ENCODE measurements around the gene CHRND. TPM values are rescaled to one million over a fixed set of nuclear protein-coding genes. Genes with fewer than 3 reads are reported as not detected.

CHRND gene
- total and polyA plus RNA-seq, 4 donors: not detected

DNA sequence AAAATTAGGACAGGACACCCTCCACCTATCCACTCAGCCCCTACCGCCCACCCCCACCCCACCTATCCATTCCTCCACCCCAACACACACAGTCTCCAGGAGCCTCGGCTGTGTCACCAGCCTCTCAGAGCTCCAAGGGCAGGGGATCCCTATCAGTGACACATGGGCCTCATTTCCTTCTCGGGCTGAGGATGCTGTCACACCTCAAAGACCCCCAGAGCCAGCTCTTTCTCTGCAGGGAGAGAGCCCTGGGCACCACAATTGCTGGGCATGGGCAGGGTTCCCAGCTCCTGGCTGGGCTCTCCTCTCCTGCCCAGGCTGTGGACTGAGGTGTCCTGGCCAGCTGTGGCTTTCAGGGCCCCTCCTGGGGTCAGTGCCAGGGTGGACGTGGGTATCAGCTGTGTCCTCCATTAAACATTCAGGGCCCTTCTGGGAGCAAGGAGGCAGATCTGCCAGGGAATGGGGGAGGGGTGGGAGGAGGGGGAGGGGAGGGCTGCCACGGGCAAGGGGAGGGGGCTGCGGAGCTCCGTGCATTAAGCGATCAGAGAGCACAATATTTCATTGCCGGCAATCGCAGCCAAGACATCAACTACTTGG, 24.1 kb upstream of the CHRND start:
- no peaks in the 10 kb centered on the region for H3K27me3 ChIP-seq (ENCODE audit: control insufficient read depth in 1 of 2, insufficient read depth in 2 of 2, low read length in 1 of 2)
- H3K9me3 ChIP-seq (ENCODE audit: control insufficient read depth, low read length): no peaks in the 10 kb centered on the region
- no peak overlapping the region for H3K27ac ChIP-seq (ENCODE audit: low read depth in 1 of 2, low read length in 2 of 2)
- no peaks in the 10 kb centered on the region for H3K36me3 ChIP-seq (ENCODE audit: control insufficient read depth in 1 of 2, insufficient read depth in 2 of 2, low read length in 1 of 2)
- no peak overlapping the region for H3K4me3 ChIP-seq (ENCODE audit: low read length in 2 of 2)
- H3K4me1 ChIP-seq (ENCODE audit: control insufficient read depth in 1 of 2, insufficient read depth in 2 of 2, low read length in 2 of 2): no peaks in the 10 kb centered on the region
- DNase-seq (no peak), ATAC-seq (ENCODE audit: low FRiP score) (no peak)
- intact Hi-C loops (cut with DNase I): no loop called here
- WGBS, 2 donors: 37 to 50% methylated on average over 10 of the region's 10 CpGs

DNA sequence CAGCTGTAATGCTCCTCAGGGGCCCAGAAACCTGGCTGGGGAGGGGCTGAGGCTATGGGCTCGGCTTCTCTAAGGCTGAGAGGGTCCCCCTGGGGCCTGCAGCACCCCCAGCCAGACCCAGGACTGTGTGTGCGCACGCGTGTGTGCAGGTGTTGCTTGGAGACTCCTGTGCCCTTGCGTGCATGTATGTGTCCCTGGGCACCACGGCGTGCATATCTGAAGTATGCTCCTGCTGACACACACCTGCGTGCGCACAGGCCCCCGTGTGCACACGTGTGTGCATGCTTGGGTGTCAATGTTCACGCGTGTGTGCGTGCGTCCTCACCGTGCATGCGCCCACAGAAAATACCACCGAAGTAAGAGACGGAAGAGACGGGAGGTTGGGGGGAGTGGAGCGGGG, 23.4 kb upstream of the CHRND start:
- no peak overlapping the region for H3K27ac ChIP-seq (ENCODE audit: low read depth in 1 of 2, low read length in 2 of 2)
- no peaks in the 10 kb centered on the region for H3K4me1 ChIP-seq (ENCODE audit: control insufficient read depth in 1 of 2, insufficient read depth in 2 of 2, low read length in 2 of 2)
- DNase-seq (no peak), ATAC-seq (ENCODE audit: low FRiP score) (no peak)
- H3K36me3 ChIP-seq (ENCODE audit: control insufficient read depth in 1 of 2, insufficient read depth in 2 of 2, low read length in 1 of 2): no peaks in the 10 kb centered on the region
- no peaks in the 10 kb centered on the region for H3K9me3 ChIP-seq (ENCODE audit: control insufficient read depth, low read length)
- no peaks in the 10 kb centered on the region for H3K27me3 ChIP-seq (ENCODE audit: control insufficient read depth in 1 of 2, insufficient read depth in 2 of 2, low read length in 1 of 2)
- H3K4me3 ChIP-seq (ENCODE audit: low read length in 2 of 2): no peak overlapping the region
- intact Hi-C loops (cut with DNase I): no loop called here
- 14 to 15% methylated on average over 18 to 21 of the region's 21 CpGs for WGBS, 2 donors

DNA sequence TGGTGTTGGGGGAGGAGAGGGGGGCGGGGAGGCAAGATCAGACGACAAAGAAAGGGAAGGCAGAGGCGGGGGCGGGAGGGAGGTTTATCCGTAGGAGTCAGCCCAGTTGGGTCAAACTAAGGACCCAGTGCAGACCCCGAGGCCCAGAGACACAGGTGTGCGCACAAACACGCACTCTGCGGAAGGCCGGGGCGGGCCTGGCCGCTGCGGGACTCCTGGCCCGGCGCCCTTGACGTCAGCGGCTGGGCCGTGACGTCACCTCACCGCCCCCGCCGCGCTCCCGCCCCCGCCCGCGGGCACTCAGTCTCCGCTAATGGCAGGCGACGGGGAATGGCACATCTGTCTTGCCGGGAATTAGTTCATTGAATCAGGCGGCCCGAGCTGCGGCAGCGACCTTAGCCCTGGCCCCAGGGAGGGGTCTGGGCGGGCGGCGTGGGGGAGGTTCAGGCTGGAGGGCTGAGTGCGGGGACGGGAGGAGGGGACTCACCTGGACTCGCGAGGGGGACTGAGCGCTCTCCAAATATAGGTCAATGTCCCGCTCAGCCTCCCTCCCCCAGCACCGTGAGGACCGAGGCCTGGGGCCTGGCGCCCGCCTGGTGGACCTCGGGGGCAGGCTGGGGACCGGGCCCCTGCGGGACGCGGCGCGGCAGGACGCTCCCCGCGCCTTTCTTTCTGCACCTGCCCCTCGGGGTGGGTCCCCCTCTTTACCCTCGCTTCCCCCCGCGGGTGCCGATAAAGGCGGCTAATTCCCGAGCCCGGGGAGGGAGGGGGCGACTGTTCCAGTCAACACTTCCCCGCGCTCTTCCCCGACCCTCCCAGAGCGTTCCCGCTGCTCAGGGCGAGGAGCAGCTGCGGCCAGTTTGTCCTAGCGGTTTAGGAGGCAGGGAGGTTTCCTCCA, 22.8 kb upstream of the CHRND start:
- Histone ChIP-seq H3K36me3 (ENCODE audit: control insufficient read depth in 1 of 2, insufficient read depth in 2 of 2, low read length in 1 of 2) (no peaks in the 10 kb centered on the region), H3K27me3 (ENCODE audit: control insufficient read depth in 1 of 2, insufficient read depth in 2 of 2, low read length in 1 of 2) (no peaks in the 10 kb centered on the region), H3K4me1 (ENCODE audit: control insufficient read depth in 1 of 2, insufficient read depth in 2 of 2, low read length in 2 of 2) (no peaks in the 10 kb centered on the region), H3K27ac (ENCODE audit: low read depth in 1 of 2, low read length in 2 of 2) (no peak overlapping the region), H3K4me3 (ENCODE audit: low read length in 2 of 2) (peak overlapping the region; percentile 6 to 39), H3K9me3 (ENCODE audit: control insufficient read depth, low read length) (no peaks in the 10 kb centered on the region)
- DNase-seq (no peak), ATAC-seq (ENCODE audit: low FRiP score) (peak; percentile 5)
- intact Hi-C loops (cut with DNase I): no loop called here
- 1% methylated on average over 58 to 75 of the region's 75 CpGs for WGBS, 2 donors

DNA sequence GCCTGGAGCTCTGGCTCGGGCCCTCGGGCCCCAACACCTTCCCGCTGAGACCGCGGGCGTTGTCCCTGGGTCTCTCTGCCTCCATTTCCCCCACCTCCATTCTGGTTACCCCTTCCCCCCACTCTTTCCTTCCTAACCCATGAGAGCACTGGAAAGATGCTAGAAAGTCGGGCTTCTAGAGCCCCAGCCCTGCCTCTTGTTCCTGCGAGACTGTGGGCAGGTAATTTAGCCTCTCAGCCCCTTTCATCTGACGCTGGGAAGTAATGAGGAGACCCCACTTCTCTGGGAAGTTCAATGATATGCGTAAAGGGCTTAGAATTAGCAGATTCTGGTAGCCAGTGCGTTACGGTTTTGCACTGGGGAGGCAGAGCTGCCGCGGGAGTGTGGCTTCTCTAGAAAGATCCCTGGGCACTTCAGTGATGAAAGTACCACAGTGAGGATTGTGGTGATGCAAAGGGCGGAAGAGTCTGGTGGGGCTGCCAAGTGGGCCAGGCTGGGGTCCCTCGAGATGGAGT, 22.1 kb upstream of the CHRND start:
- Histone ChIP-seq H3K4me3 (ENCODE audit: low read length in 2 of 2) (no peak overlapping the region), H3K27ac (ENCODE audit: low read depth in 1 of 2, low read length in 2 of 2) (no peak overlapping the region), H3K9me3 (ENCODE audit: control insufficient read depth, low read length) (no peaks in the 10 kb centered on the region), H3K36me3 (ENCODE audit: control insufficient read depth in 1 of 2, insufficient read depth in 2 of 2, low read length in 1 of 2) (no peaks in the 10 kb centered on the region), H3K4me1 (ENCODE audit: control insufficient read depth in 1 of 2, insufficient read depth in 2 of 2, low read length in 2 of 2) (no peaks in the 10 kb centered on the region), H3K27me3 (ENCODE audit: control insufficient read depth in 1 of 2, insufficient read depth in 2 of 2, low read length in 1 of 2) (no peaks in the 10 kb centered on the region)
- WGBS, 2 donors: 28 to 32% methylated on average over 16 of the region's 16 CpGs
- ATAC-seq (ENCODE audit: low FRiP score) (no peak), DNase-seq (no peak)
- intact Hi-C loops (cut with DNase I): no loop called here

DNA sequence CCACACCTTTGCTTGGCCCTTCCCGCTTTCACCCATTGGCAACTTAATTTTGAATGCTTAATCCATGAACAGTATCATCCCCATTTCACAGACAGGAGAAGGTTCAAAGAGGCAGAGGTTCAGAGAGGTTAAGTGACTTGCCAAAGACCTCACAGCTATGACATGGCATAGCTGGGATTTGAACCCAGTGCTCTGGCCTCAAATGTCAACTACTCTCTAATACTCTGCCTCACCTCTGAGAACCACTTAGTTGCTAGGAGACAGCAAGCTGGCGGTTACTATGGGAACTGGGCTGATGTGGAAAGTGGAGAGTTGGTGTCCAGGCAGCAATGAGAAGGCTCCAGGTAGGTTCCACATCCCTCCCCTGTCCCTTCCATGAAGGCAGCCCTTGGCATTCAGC, 21.5 kb upstream of the CHRND start:
- no peak overlapping the region for H3K4me3 ChIP-seq (ENCODE audit: low read length in 2 of 2)

DNA sequence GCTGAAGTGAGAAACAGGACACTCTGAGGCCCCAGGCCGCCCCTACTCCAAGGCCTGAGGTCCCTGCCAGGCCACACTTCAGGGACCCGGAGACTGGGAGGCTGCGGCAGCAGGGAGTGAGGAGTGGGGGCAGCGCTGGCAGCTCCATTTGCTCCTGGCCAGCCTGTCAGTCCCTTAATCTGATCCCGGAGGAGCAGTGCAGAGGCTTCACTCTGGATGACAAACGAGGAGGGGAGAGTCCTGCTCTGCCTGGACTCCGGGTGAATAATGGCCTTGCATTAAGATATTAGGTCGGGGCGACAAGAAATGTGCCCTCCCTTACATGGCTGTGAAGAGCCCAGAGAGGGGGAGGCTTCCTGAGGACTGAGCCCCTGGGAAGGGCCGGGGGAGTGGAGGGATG, 20.1 kb upstream of the CHRND start:
- H3K27me3 ChIP-seq (ENCODE audit: control insufficient read depth in 1 of 2, insufficient read depth in 2 of 2, low read length in 1 of 2): no peaks in the 10 kb centered on the region
- no peak for DNase-seq
- WGBS, 2 donors: 64 to 71% methylated on average over 10 of the region's 10 CpGs
- ATAC-seq (ENCODE audit: low FRiP score): no peak
- no peaks in the 10 kb centered on the region for H3K9me3 ChIP-seq (ENCODE audit: control insufficient read depth, low read length)
- no peaks in the 10 kb centered on the region for H3K4me1 ChIP-seq (ENCODE audit: control insufficient read depth in 1 of 2, insufficient read depth in 2 of 2, low read length in 2 of 2)
- no peak overlapping the region for H3K27ac ChIP-seq (ENCODE audit: low read depth in 1 of 2, low read length in 2 of 2)
- no peak overlapping the region for H3K4me3 ChIP-seq (ENCODE audit: low read length in 2 of 2)
- intact Hi-C loops (cut with DNase I): no loop called here
- no peaks in the 10 kb centered on the region for H3K36me3 ChIP-seq (ENCODE audit: control insufficient read depth in 1 of 2, insufficient read depth in 2 of 2, low read length in 1 of 2)

More for the DNA sequence above, 21.5 kb upstream of the CHRND start:
- Histone ChIP-seq H3K27ac (ENCODE audit: low read depth in 1 of 2, low read length in 2 of 2) (no peak overlapping the region), H3K4me1 (ENCODE audit: control insufficient read depth in 1 of 2, insufficient read depth in 2 of 2, low read length in 2 of 2) (no peaks in the 10 kb centered on the region), H3K9me3 (ENCODE audit: control insufficient read depth, low read length) (no peaks in the 10 kb centered on the region), H3K27me3 (ENCODE audit: control insufficient read depth in 1 of 2, insufficient read depth in 2 of 2, low read length in 1 of 2) (no peaks in the 10 kb centered on the region), H3K36me3 (ENCODE audit: control insufficient read depth in 1 of 2, insufficient read depth in 2 of 2, low read length in 1 of 2) (no peaks in the 10 kb centered on the region)
- ATAC-seq (ENCODE audit: low FRiP score): no peak
- no peak for DNase-seq
- intact Hi-C loops (cut with DNase I): no loop called here
- WGBS, 2 donors: 86 to 89% methylated on average over 2 of the region's 2 CpGs

DNA sequence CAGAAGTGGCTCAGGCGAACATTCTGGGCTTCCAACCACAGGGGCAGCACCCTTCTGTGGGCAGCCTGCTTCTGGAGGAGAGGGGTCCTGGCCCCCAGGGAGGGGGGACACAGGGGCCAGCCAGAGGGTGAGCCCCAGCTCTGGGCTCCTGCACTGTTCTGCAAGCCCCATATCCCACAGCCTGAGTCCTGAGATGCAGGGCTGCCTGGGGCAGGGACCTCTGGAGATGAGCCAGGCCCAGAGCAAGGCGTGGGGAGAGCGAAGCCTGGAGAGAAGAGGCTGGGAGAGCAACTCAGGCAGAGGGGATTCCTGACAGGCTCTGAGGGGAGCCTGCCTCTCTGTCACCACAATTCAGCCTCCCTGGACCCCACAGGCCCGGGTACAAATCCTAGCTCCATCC, 19.3 kb upstream of the CHRND start:
- Histone ChIP-seq H3K4me1 (ENCODE audit: control insufficient read depth in 1 of 2, insufficient read depth in 2 of 2, low read length in 2 of 2) (no peaks in the 10 kb centered on the region), H3K36me3 (ENCODE audit: control insufficient read depth in 1 of 2, insufficient read depth in 2 of 2, low read length in 1 of 2) (no peaks in the 10 kb centered on the region), H3K27me3 (ENCODE audit: control insufficient read depth in 1 of 2, insufficient read depth in 2 of 2, low read length in 1 of 2) (no peaks in the 10 kb centered on the region), H3K4me3 (ENCODE audit: low read length in 2 of 2) (no peak overlapping the region), H3K9me3 (ENCODE audit: control insufficient read depth, low read length) (no peaks in the 10 kb centered on the region), H3K27ac (ENCODE audit: low read depth in 1 of 2, low read length in 2 of 2) (no peak overlapping the region)
- WGBS, 2 donors: 79 to 82% methylated on average over 4 of the region's 4 CpGs
- intact Hi-C loops (cut with DNase I): no loop called here
- DNase-seq (no peak), ATAC-seq (ENCODE audit: low FRiP score) (no peak)

DNA sequence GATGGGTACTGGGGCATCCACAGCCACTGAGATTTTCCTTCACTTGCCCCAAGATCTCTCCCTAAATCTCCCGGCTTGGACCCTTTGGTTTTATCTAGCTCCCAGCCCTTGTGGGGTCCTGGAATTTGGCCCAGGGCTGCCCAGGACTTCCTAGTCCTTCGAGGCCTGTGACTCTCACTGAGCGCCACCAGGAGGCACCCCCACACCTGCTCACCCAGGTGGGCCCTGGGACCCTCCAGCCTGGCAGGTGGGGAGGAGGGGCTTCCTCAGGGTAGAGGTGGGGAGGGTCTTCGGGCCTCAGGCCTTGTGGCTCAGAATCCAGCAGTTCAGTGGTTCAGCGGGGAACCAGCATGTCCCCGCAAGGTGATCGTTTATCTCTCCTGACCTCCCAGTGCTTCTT, 17.7 kb upstream of the CHRND start:
- 73 to 81% methylated on average over 7 of the region's 7 CpGs for WGBS, 2 donors
- Histone ChIP-seq H3K4me3 (ENCODE audit: low read length in 2 of 2) (no peak overlapping the region), H3K36me3 (ENCODE audit: control insufficient read depth in 1 of 2, insufficient read depth in 2 of 2, low read length in 1 of 2) (no peaks in the 10 kb centered on the region), H3K4me1 (ENCODE audit: control insufficient read depth in 1 of 2, insufficient read depth in 2 of 2, low read length in 2 of 2) (no peaks in the 10 kb centered on the region), H3K9me3 (ENCODE audit: control insufficient read depth, low read length) (no peaks in the 10 kb centered on the region), H3K27ac (ENCODE audit: low read depth in 1 of 2, low read length in 2 of 2) (no peak overlapping the region), H3K27me3 (ENCODE audit: control insufficient read depth in 1 of 2, insufficient read depth in 2 of 2, low read length in 1 of 2) (no peaks in the 10 kb centered on the region)
- ATAC-seq (ENCODE audit: low FRiP score): no peak
- intact Hi-C loops (cut with DNase I): no loop called here
- DNase-seq: no peak

All from aorta (tissue), 5 donors.